GM21447 (cell line): ENCODE results near the gene MATN3.

Experiments used
- ATAC-seq: cut with Tn5 transposase; IDR thresholded peaks from one replicate; pipeline ENCODE4 v1.9.1; 2021; ENCODE audit not compliant: unreplicated experiment

The MATN3 gene

DNA sequence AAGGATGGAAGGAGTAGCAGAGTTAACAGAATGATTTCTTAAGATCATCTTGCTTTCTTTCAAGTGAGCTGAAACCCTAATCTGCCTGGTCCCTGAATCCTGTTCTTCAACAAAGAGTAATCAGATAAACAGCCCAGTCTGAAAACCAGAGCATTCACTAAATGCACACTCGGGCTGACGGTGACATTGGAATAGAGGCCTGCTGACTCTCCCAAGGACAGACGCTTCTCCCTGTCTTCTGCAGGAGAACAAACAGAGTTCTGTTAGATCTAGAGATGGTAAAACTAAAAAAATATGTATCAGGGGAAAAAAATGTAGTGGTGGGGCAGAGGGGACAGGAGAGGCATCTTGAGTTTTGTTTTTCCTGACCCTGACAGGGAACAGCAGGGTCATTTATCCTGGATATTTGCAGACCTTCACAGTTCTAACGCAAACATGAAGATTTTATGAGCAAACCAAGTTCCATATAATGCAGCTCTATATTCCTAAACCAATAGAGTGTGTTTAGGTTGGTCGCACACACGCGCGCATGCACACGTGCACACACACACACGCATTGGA, 7.3 kb downstream of the MATN3 start:
- ATAC-seq = no peak

DNA sequence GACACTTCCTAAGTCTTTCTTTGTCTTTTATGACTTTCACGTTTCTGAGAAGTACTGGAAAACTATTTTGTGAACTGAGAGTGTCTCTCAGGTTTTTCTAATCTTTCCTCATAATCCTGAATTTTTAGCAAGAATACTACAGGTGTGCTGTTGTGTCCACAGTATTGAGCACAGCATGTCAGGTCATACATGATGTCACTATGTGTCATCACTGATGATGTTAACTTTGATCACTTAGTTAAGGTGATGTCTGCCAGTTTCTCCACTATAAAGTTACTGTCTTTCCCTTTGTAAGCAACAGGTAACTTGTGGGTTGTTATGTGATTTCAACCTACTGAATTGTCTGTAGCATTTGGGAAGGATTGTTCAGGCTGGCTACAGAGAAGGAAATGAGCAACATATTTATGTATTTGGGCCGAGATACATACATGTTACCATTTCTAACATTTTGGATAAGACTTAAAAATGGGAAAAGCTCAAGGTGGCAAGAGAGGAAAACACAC, 11.1 kb downstream of the MATN3 start:
- no peak for ATAC-seq

DNA sequence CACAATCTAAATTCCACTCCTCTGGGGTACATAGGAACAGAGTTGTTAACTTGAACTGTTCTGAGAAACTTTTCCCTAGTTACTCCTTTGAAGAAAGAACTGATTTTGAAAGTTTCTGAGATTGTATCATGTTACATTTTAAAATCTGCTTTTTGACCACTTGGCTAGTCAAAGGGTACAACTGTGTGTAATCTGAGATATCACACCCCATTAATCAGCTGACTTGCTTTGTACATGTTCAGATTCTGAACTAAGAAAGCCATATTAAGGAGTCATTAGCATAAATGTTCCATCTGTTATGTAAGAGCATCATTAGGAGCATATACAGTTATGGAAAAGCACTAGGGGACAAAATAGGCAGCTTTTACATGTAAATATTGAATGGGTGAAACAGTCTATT, 18.7 kb downstream of the MATN3 start:
- no peak for ATAC-seq

- no peak for ATAC-seq
Measured at GRCh38 chr2:19991895-19992294, 20.6 kb downstream of the MATN3 start.

DNA sequence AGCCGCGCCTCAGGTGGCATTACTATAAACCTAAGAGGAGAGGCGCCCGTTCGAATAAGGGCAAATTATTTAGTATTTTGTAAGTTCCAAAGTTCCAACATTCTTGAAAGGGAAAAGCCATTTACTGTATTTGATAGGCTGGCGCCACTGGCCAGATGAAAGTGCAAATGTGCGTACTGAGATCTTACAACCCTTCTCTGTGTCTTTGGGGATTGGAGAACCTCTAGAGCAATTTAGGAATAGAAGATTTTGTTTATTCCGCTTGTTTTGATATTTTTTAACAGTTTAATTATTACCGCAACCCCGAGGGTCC, 22.1 kb downstream of the MATN3 start:
- ATAC-seq = no peak

DNA sequence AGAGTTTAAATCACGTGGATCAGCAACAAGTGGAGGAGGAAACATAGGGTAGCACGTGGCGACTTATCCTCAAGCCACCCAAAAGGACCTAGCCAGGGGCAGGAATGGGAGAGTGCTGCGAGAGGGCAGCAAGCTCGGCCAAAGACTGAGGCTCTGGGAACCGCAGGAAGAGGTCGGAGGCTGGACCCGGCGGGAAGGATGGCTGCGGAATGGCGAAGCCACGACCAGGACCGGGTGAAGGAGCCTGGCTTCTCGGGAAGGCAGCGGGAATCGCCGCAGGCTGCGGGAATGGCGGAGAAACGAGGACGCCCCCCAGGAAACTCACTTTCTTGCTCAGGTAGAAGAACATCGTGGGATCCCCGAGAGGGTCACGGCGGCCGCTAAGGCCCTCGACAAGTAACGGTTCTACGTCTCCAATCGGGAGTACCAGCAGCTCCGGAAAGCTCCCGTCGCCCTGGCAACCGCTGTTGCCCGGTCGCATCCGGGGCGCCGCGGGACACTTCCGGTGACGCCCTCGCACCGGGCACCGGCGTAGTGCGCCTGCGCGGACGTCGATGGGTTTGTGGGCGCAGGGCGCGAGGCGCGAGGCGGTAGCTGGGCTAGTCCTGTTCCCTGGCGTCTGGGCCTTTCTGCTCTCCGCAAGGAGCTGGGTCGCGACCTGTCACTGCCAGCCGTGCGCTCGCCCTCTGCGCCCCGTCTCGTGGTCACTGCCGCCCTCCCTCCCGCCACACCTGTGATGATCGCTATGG, 22.6 kb downstream of the MATN3 start, which contains the start of gene WDR35:
Gene WDR35, minus strand, starts transcription at position 439 of the 749 bp plus-strand sequence. Its CDS starts 90 bp downstream, at position 349.
- peak; percentile 89 for ATAC-seq

DNA sequence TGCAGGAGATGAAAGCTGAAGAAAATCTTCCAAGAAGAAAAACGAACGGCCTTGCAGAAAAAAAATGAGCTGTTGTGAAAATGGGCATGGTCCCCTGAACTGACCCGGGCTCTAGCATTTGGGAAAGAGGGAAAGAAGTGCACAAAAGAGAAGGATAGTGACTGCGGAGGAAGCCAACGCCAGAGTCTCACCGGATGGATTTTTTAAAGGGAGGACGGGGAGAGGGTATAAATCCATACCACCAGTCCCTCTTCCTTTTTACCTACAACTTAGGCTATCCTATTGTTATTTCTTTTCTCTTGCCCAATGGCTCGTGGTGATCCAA, 23.2 kb downstream of the MATN3 start:
- ATAC-seq = no peak

DNA sequence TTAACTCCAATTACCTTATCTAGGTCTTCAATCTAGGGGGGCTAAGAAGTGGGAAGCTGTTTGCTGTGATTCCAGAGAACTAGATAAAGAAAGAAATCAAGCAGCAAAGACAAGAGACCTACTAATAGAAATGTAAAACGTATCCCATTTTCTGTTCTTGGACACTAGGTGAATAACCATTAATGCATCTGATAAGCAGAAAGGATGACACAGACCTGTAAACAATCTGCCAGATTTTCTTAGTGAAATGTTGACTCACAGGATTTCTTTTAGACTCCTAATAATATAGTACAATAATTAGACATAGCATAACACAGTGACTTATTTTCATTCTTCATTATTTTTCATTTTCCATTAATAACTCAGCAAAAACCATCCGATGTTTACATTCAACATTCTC, 23.9 kb downstream of the MATN3 start:
- ATAC-seq = no peak

DNA sequence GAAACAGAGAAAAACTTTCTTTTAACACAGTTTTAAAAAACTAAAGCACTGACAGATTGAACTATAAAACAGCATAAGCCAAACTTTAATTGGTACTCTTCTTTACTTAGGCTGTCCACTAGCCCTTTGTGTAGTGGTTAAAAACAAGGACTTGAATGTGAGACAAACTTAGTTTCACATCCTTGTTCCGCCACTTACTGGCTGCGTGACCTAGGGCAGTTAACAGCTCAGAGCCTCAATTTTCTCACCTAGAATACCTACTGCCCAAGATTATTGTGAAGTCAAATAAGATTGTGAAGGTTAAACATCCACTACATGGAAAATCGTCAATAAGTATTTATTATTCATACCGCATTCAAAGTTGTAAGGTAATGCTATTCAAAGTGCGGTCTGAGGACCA, 24.5 kb downstream of the MATN3 start:
- peak; percentile 72 for ATAC-seq

GRCh38 chr2:19982268-19982667, 30.2 kb downstream of the MATN3 start:
- ATAC-seq = no peak

GRCh38 chr2:19979932-19980331, 32.5 kb downstream of the MATN3 start:
- ATAC-seq = no peak

- ATAC-seq = no peak
Measured at GRCh38 chr2:19973466-19973865, 39.0 kb downstream of the MATN3 start.

GRCh38 chr2:19971691-19972090, 40.8 kb downstream of the MATN3 start:
- ATAC-seq = no peak

DNA sequence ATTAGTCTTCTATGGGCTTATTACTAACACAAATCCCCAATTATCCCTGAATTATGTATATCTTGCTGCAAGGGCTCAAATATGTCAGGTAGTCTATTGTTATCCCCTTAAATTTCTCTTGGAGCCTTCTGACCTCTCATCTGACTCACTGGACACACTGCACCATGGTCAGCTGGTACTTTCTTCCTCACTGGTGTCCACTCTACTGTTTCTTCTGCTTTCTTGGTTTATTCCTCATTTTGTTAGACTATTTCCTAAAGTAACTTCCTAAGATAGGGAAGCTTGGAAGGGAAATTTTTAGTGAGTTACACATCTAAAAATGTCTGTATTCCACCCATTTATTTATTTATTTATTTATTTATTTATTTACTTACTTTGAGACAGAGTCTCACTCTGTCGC, 49.1 kb downstream of the MATN3 start:
- no peak for ATAC-seq

DNA sequence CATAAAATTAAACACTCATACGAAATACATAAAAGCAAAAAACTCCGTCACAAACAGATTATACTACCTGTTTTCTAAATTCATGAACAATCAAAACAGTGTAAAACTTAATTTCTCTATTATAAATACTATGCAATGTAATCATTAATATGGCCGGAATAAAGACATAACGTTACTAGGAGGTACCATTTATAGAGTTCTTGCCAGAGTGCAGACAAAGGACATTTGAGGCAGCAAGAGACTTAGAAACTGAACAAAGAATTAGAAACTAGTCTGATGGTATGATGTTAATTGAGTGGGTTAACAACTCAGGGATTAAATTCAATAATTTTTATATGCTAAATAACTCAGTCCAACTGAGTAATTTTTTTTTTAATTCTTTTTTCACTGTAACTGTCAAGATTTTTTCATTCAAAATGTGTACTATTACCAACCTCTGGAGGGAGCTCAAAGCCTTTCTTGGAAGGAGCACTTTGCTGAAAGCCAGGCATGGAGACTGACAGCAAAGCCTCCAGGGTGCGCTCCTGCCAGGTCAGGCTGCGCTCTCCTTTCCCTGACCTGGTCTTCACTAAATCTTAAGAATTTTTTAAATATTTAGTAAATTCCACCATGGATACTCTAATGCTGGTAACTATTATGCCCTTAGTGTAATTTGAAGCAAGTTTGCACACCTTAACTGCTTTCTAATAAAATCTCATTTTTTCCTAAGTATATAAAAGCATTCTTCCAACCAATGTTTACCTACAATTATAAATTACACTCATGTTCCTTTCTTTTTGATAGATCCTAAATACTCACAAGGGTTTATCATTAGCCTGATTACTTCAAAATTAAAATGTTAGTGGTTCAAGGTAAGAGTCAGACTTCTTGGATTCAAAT, 56.7 kb downstream of the MATN3 start:
- ATAC-seq = peak; percentile 94

DNA sequence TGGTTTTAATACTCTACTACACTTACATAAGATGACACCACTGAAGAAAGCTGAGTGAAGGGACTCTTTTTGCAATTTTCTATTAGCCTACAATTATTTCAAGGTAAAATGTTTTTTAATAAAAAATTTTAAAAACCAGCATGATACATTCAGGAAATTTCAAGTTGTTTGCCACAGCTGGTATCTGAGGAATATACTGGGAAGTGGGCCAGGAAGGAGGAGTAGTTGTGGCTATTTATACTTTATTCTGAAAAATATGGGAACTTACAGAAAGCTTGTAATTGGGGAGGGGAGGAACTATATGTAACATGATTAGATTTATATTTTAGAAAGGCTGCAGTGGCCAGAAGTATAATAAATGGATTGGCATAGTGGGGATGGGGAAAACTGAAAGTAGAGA, 63.4 kb downstream of the MATN3 start:
- no peak for ATAC-seq

DNA sequence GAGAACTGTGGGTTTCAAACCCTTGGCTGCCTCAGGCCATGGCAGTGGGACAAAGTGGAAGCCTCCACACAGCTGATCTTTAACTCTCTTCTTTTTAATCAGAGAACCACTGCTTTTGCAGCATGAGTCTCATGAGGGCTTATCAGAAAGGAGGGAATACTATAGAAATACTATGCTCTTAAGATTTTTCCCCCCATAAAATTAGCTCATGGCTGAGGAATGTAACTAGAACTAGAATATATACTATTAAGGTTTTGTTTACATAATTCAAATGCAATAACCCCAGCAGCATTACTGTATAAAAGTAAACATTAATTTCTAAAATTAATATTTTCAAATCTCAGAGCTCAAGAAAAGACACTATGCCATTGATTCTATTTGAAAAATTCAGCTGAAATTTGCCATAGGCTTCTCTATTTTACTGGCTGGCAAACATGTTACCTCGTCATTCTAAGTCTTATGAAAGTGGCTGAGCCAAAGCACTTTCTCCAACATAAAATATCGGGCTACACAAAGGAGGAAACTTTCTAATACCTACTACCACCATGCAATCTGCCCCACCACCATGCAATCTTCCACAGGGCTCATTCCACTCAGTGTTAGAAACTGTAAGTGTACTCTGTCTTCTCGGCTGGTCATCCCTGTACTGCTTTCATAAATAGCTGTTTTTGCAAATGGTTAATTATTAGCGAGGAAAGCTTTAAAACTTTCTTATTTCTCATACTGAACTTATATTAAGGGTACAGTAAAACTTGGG, 65.1 kb downstream of the MATN3 start:
- no peak for ATAC-seq

GRCh38 chr2:19944205-19944845, 68.1 kb downstream of the MATN3 start:
- no peak for ATAC-seq

DNA sequence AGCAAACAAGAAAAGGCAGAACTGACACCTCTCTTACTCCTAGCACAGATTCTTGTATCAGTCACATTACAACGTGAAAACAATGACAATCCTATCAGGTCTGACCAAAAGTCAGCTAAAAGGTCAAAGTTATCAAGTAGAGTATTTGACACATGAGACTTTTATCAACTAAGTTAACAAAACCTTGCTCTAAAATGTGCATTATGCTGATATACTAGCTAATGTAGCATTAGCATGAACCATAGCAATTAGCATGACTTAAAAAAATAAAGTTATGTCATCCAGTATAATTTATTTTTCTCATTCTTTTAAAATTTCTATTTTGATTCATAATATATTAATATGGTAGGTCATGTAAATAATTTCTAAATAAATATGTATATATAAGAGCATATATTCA, 69.3 kb downstream of the MATN3 start:
- ATAC-seq = no peak

DNA sequence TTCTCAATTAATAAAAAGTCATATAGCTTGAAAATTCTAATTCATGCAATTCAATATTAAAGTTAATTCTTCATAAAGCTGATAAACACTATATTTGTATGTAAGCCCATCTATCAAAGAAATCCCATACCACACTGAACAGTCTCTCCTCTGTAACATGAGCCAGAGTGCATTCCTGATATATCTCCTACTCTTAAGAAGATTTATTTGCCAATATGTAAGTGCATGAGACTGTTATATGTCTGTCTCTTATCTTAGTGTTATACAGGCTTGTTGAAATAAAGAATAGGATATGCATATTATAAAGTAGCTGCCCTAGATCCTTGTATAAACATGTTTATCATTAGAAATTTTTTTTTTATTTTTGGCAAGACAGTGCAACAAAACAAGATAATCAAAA, 70.3 kb downstream of the MATN3 start:
- no peak for ATAC-seq
